Activated CD4-positive, alpha-beta T cell treated with anti-CD3 and anti-CD28 coated beads, Interleukin-10, Interleukin-2, amounts not matched to agents 100 ng/mL and 50 ng/mL, durations not matched to agents 16 hours and 8 hours (primary cell): ENCODE results near the gene TTC28.

Experiments
- DNase-seq: peaks from one replicate; pipeline ENCODE4 v3.0.0-alpha.2; 2020

The TTC28 gene

GRCh38 chr22:27995801-27996528 lies 683.7 kb downstream of the TTC28 start:
- no peak for DNase-seq

DNA sequence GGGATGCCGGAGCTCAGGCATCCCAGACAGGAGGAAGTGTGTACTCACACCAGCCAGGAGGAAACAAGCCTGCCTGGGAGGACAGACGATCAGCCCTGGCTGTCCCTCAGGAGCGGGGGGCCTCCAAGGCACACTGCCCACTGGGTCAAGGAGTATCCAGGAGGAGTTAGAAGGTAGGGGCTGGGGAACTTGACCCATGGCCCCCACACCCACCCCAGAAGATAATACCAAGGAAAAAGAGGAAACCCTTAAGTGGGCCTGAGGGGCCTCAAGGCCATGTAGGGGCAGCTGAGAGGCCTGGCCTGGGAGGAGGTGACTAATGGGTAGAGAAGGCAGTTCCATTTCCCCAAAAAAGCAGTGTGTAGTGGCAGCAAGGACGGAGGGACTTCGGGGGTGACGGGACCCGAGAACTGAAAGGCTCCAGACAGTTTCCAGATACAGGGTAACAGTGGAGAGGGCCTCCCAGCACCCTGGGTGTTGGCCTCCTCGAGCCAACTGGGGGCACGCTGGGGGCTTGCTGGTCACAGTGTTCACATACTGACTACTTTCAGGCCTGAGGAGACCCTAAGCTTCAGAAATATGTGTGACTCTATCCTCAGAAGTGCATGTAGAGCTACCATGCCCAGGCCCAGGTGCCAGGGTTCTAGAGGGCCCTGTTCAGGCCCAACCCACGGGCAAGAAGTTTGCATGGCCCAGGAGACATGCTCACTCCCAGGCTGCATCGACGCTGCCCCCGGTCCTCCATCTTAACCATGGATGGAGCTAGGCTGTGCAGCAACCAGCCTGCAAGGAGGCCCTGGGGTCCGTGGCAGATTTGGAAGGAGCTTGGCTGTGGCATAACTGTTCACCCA lies 684.9 kb downstream of the TTC28 start:
- DNase-seq, result no peak

GRCh38 chr22:27993774-27994350 lies 685.8 kb downstream of the TTC28 start:
- DNase-seq, result no peak

GRCh38 chr22:27993201-27993635 lies 686.4 kb downstream of the TTC28 start:
- DNase-seq, result no peak

- no peak for DNase-seq
Observed at GRCh38 chr22:27992294-27993165, 687.1 kb downstream of the TTC28 start.

DNA sequence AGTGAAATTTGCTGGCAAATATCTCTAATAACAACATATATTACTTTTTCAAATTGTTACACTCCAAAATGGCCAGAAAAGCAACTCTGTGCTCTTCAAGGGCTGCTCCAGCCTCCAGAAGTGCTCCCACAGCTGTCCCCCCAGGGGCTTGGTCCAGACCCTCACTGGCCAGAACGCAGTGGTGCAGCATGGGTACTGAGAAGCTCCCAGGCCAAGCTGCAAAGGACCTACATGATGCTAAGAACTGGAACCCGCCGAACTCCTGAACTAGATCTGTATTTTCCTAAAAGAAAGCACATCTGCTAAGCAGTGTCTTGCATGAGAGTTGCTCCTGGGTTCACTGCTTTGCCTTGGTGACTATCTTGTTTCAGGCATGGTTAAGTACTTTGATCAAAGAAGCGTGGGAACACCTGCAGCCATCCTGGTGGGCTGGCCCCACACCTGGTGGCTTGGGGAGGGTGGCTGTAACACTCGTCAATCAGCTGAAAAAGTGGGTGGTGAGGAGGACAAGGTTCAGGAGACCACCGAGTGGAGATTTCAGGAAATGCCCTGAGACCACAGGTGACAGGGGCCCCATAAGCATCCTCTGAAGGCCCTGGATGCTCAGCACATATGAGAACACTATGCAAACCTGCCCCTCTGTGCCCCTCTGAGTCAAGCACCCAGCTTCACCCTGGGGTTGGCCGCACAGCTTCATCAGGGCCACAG lies 687.9 kb downstream of the TTC28 start:
- DNase-seq, result no peak

- DNase-seq, result no peak
Observed at GRCh38 chr22:27990879-27991278, 688.8 kb downstream of the TTC28 start.

- DNase-seq, result no peak
Observed at GRCh38 chr22:27990451-27990840, 689.2 kb downstream of the TTC28 start.

DNA sequence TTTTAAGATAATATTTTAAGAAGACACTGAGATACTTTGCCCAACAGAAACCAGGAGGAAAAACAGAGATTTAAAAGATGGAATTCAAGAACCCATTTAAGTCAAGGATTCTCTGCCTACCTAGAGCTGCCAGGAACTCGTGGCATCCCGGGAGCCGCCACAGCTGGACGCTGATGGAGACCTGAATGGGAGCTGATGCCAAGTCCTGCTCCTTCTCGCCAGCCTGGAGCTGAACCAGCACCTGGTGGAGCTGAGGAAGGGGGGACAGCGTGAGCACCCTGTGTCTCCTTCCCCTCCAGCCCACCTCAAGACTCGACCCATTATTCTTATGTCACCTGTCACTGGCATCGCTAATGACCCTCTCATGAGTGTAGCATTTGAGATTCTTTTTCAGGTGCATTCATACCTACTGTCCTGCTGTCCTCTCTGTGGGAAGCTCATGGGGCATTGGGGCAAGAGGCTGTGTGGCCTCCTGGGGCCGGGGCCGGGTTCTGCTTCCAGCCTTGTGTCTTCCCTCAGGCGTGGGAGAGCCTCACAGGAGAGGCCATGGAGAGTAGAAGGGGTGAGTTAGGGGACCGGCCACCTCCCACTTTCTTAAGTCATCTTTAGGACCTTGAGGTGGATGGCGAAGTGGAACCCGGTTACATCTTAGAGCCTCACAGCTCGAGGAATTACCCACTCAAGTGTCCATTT lies 689.7 kb downstream of the TTC28 start:
- no peak for DNase-seq

DNA sequence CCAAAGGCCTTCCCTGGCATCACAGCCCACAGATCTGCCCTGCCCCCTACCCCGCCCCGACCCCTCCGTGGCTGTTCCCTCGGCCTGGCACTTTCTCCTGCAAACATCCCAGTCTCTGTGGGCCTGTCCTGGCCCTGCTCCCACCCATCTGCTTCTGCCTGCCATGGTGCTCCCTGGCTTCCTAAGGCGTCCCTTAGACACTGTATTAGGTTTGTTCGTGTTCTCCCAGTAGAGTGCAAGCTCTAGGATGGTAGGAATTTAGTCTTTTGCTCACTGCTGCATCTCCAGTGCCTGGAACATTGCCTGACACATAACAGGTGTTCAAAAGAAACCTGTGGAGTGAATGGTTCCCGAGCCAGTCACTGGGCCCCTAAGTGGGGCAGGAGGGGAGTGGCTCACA lies 690.9 kb downstream of the TTC28 start:
- DNase-seq, result no peak

DNA sequence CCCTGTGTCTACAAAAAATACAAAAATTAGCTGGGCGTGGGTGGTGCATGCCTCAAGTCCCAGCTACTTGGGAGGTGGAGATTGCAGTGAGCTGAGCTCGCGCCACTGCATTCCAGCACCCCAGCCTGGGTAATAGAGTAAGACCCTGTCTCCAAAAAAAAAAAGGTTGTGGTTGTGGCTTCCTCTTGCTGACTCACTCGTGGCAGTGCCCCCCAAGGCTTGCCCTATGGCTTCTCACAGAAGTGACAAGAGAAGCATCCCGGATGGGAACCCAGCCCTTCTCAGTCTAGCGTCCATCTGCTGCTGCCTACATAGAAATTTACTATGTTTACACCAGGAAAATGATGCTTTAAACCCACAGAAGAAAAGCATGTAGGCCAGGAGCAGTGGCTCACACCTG lies 692.1 kb downstream of the TTC28 start:
- DNase-seq, result no peak

GRCh38 chr22:27986937-27987336 lies 692.7 kb downstream of the TTC28 start:
- no peak for DNase-seq

GRCh38 chr22:27986459-27986858 lies 693.2 kb downstream of the TTC28 start:
- DNase-seq, result no peak

- DNase-seq, result no peak
Observed at GRCh38 chr22:27985323-27986275, 694.0 kb downstream of the TTC28 start.

GRCh38 chr22:27984723-27985122 lies 694.9 kb downstream of the TTC28 start:
- no peak for DNase-seq

GRCh38 chr22:27984001-27984695 lies 695.5 kb downstream of the TTC28 start:
- no peak for DNase-seq

- DNase-seq, result no peak
Observed at GRCh38 chr22:27983361-27983791, 696.3 kb downstream of the TTC28 start.

- DNase-seq, result no peak
Observed at GRCh38 chr22:27982630-27983180, 696.9 kb downstream of the TTC28 start.

DNA sequence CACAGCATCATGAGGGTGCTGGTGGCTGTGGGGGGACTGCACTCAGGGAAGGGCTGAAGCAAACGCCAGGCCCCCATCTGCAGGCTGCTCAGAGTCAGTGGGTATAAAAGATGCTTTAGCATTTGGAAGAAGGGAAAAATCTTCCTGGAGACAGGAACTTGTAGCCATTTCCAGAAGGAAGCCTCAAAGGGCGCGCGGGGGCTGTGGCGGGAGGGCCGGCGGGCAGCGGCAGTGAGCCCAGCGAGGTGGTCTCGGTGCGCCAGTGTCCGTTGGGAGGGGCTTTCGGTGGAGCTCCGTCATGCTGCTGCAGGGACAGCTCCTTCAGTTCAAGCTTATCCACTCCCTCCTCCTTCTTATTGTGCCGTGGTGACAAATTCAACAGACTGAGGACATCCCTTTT lies 697.5 kb downstream of the TTC28 start:
- DNase-seq, result no peak
